Motor neuron (in vitro differentiated cells): ENCODE measurements around the gene ASTN2. TPM values are rescaled to one million over a fixed set of nuclear protein-coding genes. Genes with fewer than 3 reads are reported as not detected.
"Not testable (repeated sequence)": the region's sequence is repeated elsewhere in the genome, so short reads cannot be mapped to it uniquely, and the experiment has no call there.

Experiments used
- ATAC-seq, 8 experiments: fragments of 200-7000 bp; cut with Tn5 transposase; replicated peaks in 6 of 8; 2 replicates each; pipeline ENCODE4 v1.8.0; 2021; ENCODE audit warnings: mild to moderate bottlenecking in 8 of 8, moderate library complexity in 8 of 8
- H3K27ac ChIP-seq, 2 donors: fragments of 250-450 bp; sonication (Bioruptor Pico); 2 replicates each; pipeline ENCODE4 v1.9.0; 2021; ENCODE audit warnings: antibody characterized with exemption in 2 of 2, mild to moderate bottlenecking in 2 of 2, moderate library complexity in 1 of 2
- H3K4me1 ChIP-seq, 2 donors: fragments of 250-450 bp; sonication (Bioruptor Pico); replicated peaks in 1 of 2; 2 replicates each; pipeline ENCODE4 v1.6.1; 2021; ENCODE audit warnings: antibody characterized with exemption in 2 of 2, mild to moderate bottlenecking in 2 of 2, moderate library complexity in 1 of 2
- H3K4me3 ChIP-seq, 5 donors: fragments of 250-450 bp; sonication (Bioruptor Pico); 2 replicates each; pipeline ENCODE4 v1.9.0; 2021; ENCODE audit warnings: antibody characterized with exemption in 5 of 5, mild to moderate bottlenecking in 5 of 5, moderate library complexity in 4 of 5
- WGBS, 10 experiments: fragments of 450-650 bp; shearing (Covaris generic); methylation state at CpG; one replicate each; pipeline ENCODE4 v1.0.0; 2022; 5-methylcytosine and 5-hydroxymethylcytosine counted together
- in situ Hi-C, 9 experiments: fragments of 400-800 bp; cut with MboI; loops; one replicate each; pipeline ENCODE4 v1.15.0; 2021; ENCODE audit warnings: low sequenced_read_pairs in 9 of 9, low pct_unique_long_range_greater_than_20kb in 2 of 9; ENCODE audit not compliant: unreplicated experiment in 9 of 9
- total RNA-seq, 8 experiments: library from RNA; unstranded; fragments of 300-600 nt; gene quantifications; 2 replicates each; pipeline versions ENCODE4 v1.2.3 to v1.2.4, GENCODE V29; 2022

Gene ASTN2
- total RNA-seq, 8 experiments from 2014 or later, result 13.6 to 54.6 (median 17.9) TPM

GRCh38 chr9:116461632-116462031 lies 953.2 kb downstream of the ASTN2 start:
- peaks cover 23 to 26% of the 10 kb centered on the region in 2 donors for H3K4me1 ChIP-seq
- in situ Hi-C loops, result no loop called here
- ATAC-seq, result no peak
- no peak overlapping the region for H3K27ac ChIP-seq
- 82 to 100% (median 100%) methylated on average over 1 to 3 of the region's 3 CpGs; no CpG with 5 or more reads in 1 of the 10 experiments for WGBS, 10 experiments
- H3K4me3 ChIP-seq, result no peak overlapping the region

GRCh38 chr9:116460026-116460425 lies 954.8 kb downstream of the ASTN2 start:
- in situ Hi-C loops, result no loop called here
- H3K27ac ChIP-seq, result no peak overlapping the region
- H3K4me1 ChIP-seq, result peaks cover 8 to 12% of the 10 kb centered on the region in 2 donors
- no peak for ATAC-seq
- WGBS, 10 experiments, result 58 to 100% (median 89%) methylated on average over 1 to 2 of the region's 2 CpGs; no CpG with 5 or more reads in 1 of the 10 experiments
- H3K4me3 ChIP-seq, result no peak overlapping the region

- in situ Hi-C loops, result no loop called here
- Histone ChIP-seq H3K4me1 (peaks cover 4 to 7% of the 10 kb centered on the region in 2 donors), H3K4me3 (no peak overlapping the region), H3K27ac (no peak overlapping the region)
- 44 to 100% (median 85%) methylated on average over 1 to 3 of the region's 3 CpGs for WGBS, 10 experiments
- no peak for ATAC-seq
These were observed 955.3 kb downstream of the ASTN2 start for GRCh38 chr9:116459576-116459975.

- in situ Hi-C loops, result no loop called here
- Histone ChIP-seq H3K4me3 (no peak overlapping the region), H3K27ac (no peak overlapping the region), H3K4me1 (peaks cover 0 to 2% of the 10 kb centered on the region in 2 donors)
- WGBS, 10 experiments, result 60 to 100% (median 92%) methylated on average over 1 to 2 of the region's 2 CpGs; no CpG with 5 or more reads in 5 of the 10 experiments
- no peak for ATAC-seq
These were observed 958.3 kb downstream of the ASTN2 start for GRCh38 chr9:116456490-116457088.

GRCh38 chr9:116454539-116454938 lies 960.3 kb downstream of the ASTN2 start:
- H3K4me3 ChIP-seq, H3K27ac ChIP-seq, H3K4me1 ChIP-seq, ATAC-seq, in situ Hi-C loops: not testable (repeated sequence)
- 43 to 100% (median 75%) methylated on average over 1 to 3 of the region's 4 CpGs; no CpG with 5 or more reads in 6 of the 10 experiments for WGBS, 10 experiments

GRCh38 chr9:116453785-116454184 lies 961.1 kb downstream of the ASTN2 start:
- ATAC-seq, result no peak
- 86 to 100% (median 100%) methylated on average over 1 of the region's 1 CpG; no CpG with 5 or more reads in 3 of the 10 experiments for WGBS, 10 experiments
- peaks cover 0 to 2% of the 10 kb centered on the region in 2 donors for H3K4me1 ChIP-seq
- in situ Hi-C loops, result no loop called here
- H3K4me3 ChIP-seq, result no peak overlapping the region
- H3K27ac ChIP-seq, result no peak overlapping the region

- no peak overlapping the region for H3K4me3 ChIP-seq
- in situ Hi-C loops, result no loop called here
- H3K27ac ChIP-seq, result no peak overlapping the region
- ATAC-seq, result no peak
- H3K4me1 ChIP-seq, result peaks cover 0 to 2% of the 10 kb centered on the region in 2 donors
These were observed 962.2 kb downstream of the ASTN2 start for GRCh38 chr9:116452634-116453033.

- Histone ChIP-seq H3K27ac (no peak overlapping the region), H3K4me3 (no peak overlapping the region), H3K4me1 (peaks cover 0 to 2% of the 10 kb centered on the region in 2 donors)
- in situ Hi-C loops, result no loop called here
- no peak for ATAC-seq
- 67 to 100% (median 80%) methylated on average over 1 of the region's 1 CpG; no CpG with 5 or more reads in 3 of the 10 experiments for WGBS, 10 experiments
These were observed 962.6 kb downstream of the ASTN2 start for GRCh38 chr9:116452227-116452626.

- in situ Hi-C loops, result no loop called here
- ATAC-seq, result peak in 3 of 8 experiments; percentile 22 to 81 (median 37)
- H3K4me3 ChIP-seq, result no peak overlapping the region
- 0 to 100% (median 88%) methylated on average over 1 to 2 of the region's 2 CpGs; no CpG with 5 or more reads in 1 of the 10 experiments for WGBS, 10 experiments
- H3K4me1 ChIP-seq, result peaks cover 0 to 2% of the 10 kb centered on the region in 2 donors
- no peak overlapping the region for H3K27ac ChIP-seq
These were observed 963.2 kb downstream of the ASTN2 start for GRCh38 chr9:116451500-116452115.

GRCh38 chr9:116450378-116451139 lies 964.3 kb downstream of the ASTN2 start:
- peak in 2 of 8 experiments; percentile 32 to 56 for ATAC-seq
- H3K4me1 ChIP-seq, result peaks cover 0 to 2% of the 10 kb centered on the region in 2 donors
- H3K27ac ChIP-seq, result no peak overlapping the region
- in situ Hi-C loops, result no loop called here
- no peak overlapping the region for H3K4me3 ChIP-seq
- 80 to 96% (median 83%) methylated on average over 1 to 3 of the region's 3 CpGs; no CpG with 5 or more reads in 7 of the 10 experiments for whole genome bisulfite sequencing, 10 experiments

- ATAC-seq, result no peak
- WGBS, 10 experiments, result 75 to 100% (median 100%) methylated on average over 1 to 3 of the region's 3 CpGs
- H3K27ac ChIP-seq, result no peak overlapping the region
- H3K4me3 ChIP-seq, result no peak overlapping the region
- in situ Hi-C loops, result no loop called here
- H3K4me1 ChIP-seq, result peaks cover 0 to 2% of the 10 kb centered on the region in 2 donors
These were observed 964.9 kb downstream of the ASTN2 start for GRCh38 chr9:116449949-116450348.

GRCh38 chr9:116448431-116448830 lies 966.4 kb downstream of the ASTN2 start:
- in situ Hi-C loops, result no loop called here
- 83 to 100% (median 94%) methylated on average over 1 to 3 of the region's 3 CpGs; no CpG with 5 or more reads in 6 of the 10 experiments for WGBS, 10 experiments
- H3K4me1 ChIP-seq, result peaks cover 0 to 2% of the 10 kb centered on the region in 2 donors
- no peak overlapping the region for H3K27ac ChIP-seq
- no peak overlapping the region for H3K4me3 ChIP-seq
- no peak for ATAC-seq

GRCh38 chr9:116447934-116448333 lies 966.9 kb downstream of the ASTN2 start:
- Histone ChIP-seq H3K4me1 (peaks cover 0 to 2% of the 10 kb centered on the region in 2 donors), H3K4me3 (no peak overlapping the region), H3K27ac (no peak overlapping the region)
- ATAC-seq, result no peak
- in situ Hi-C loops, result no loop called here
- WGBS, 10 experiments, result 80 to 100% (median 100%) methylated on average over 1 to 2 of the region's 6 CpGs; no CpG with 5 or more reads in 7 of the 10 experiments
